HEK293T (cell line): ENCODE results near the gene SIMC1.

ENCODE experiments used
- BHLHE40 ChIP-seq: fragments of 450-650 bp; IDR thresholded peaks from 2 replicates; pipeline ENCODE4 v1.6.1; 2016; ENCODE audit warnings: mild to moderate bottlenecking, moderate library complexity, borderline replicate concordance
- ELF4 ChIP-seq: fragments of 450-650 bp; IDR thresholded peaks from 2 replicates; pipeline ENCODE4 v1.6.1; 2017; ENCODE audit warnings: antibody characterized with exemption
- FOXA1 ChIP-seq: fragments of 450-650 bp; IDR thresholded peaks from 2 replicates; pipeline ENCODE4 v1.6.1; 2016; ENCODE audit warnings: mild to moderate bottlenecking
- FOXK2 ChIP-seq: fragments of 450-650 bp; IDR thresholded peaks from 2 replicates; pipeline ENCODE4 v1.6.1; 2016; ENCODE audit warnings: mild to moderate bottlenecking
- FOXM1 ChIP-seq: fragments of 450-650 bp; IDR thresholded peaks from 2 replicates; pipeline ENCODE4 v1.6.1; 2017; ENCODE audit warnings: mild to moderate bottlenecking, borderline replicate concordance
- HDGF ChIP-seq: fragments of 450-650 bp; IDR thresholded peaks from 2 replicates; pipeline ENCODE4 v1.6.1; 2017; ENCODE audit warnings: antibody characterized with exemption, borderline replicate concordance
- L3MBTL2 ChIP-seq: fragments of 450-650 bp; conservative IDR thresholded peaks from 2 replicates; pipeline ENCODE4 v1.6.1; 2016; ENCODE audit warnings: mild to moderate bottlenecking
- LEF1 ChIP-seq: fragments of 450-650 bp; IDR thresholded peaks from 2 replicates; pipeline ENCODE4 v1.6.1; 2017; ENCODE audit warnings: mild to moderate bottlenecking, borderline replicate concordance
- PKNOX1 ChIP-seq: fragments of 450-650 bp; IDR thresholded peaks from 2 replicates; pipeline ENCODE4 v1.6.1; 2016
- SP1 ChIP-seq: fragments of 450-650 bp; IDR thresholded peaks from 2 replicates; pipeline ENCODE4 v1.6.1; 2017
- SUZ12 ChIP-seq: fragments of 450-650 bp; IDR thresholded peaks from 2 replicates; pipeline ENCODE4 v1.6.1; 2016; ENCODE audit warnings: mild to moderate bottlenecking
- TARDBP ChIP-seq: fragments of 450-650 bp; IDR thresholded peaks from 2 replicates; pipeline ENCODE4 v1.6.1; 2016
- ZNF384 ChIP-seq: fragments of 450-650 bp; IDR thresholded peaks from 2 replicates; pipeline ENCODE4 v1.6.1; 2016

GRCh38 chr5:176203086-176203485 lies 35.1 kb upstream of the SIMC1 start:
- TF ChIP-seq ZNF384 (no peak), SUZ12 (no peak), L3MBTL2 (no peak), TARDBP (no peak), FOXK2 (no peak), BHLHE40 (no peak), ELF4 (no peak), HDGF (no peak), SP1 (no peak), FOXM1 (no peak), LEF1 (no peak), FOXA1 (no peak), PKNOX1 (no peak)
